HG03196 (cell line): Measurements from ENCODE around the gene DCLK2.

Source experiments
- ATAC-seq: cut with Tn5 transposase; IDR thresholded peaks from one replicate; pipeline ENCODE4 v1.9.1; 2021; ENCODE audit not compliant: unreplicated experiment

DCLK2 gene

DNA sequence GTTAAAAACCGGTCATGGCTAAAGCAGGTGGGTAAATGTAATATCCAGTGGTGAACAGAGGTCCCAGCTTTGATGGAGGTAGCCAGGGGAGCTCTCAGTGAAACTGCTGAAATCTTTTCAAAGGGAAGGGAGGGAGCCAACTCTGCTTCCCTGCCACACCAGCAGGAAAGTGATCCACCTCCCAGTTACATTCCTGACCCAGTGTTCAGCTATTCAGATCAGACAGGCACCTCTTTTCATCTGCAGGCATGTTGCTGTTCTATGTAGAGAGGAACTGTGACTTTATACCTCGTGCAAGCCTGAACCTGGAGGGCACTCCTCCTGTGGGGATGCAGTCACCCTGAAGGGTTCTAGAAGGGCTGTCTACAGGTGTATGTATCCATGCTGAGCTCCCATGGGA lies 37.6 kb downstream of the DCLK2 start:
- ATAC-seq = no peak

DNA sequence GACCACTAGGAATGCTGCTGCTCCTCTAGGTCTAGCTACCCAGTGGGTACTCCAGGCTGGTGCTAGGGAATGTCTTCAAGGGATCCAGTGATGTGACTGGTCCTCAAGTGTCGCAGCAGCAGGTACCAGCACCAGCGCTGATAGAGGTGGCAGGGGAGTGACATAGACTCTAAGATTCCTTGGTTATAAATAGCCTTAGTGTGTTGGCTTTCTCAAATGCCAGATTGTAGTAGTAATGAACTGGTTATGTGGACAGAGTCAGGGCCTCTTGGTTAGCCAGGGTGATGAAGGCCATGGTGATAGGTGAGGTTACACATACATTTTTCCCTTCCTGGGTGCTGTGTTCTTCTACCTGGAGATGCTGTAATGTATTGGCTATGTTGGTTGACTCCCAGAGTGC lies 38.3 kb downstream of the DCLK2 start:
- ATAC-seq = no peak

DNA sequence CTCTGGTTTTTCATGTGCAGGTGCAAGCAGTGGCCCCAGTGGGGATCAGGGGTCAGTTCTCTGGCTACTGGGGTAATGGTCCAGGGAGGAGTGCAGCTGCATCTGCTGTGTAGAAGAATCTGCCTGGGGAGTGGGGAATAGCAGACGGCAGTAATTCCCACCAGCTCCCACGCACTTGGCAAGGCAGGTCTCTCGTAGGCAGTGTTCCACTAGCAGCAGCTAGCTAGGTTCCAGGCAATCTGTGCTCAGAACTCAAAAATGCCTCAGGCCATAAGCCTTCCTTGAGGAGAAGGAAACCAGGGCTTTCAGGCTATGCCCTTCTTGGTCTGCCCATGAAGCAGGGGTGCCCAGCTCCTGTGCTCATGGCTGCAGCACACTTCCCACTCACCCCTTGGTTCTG lies 38.8 kb downstream of the DCLK2 start:
- ATAC-seq = no peak

DNA sequence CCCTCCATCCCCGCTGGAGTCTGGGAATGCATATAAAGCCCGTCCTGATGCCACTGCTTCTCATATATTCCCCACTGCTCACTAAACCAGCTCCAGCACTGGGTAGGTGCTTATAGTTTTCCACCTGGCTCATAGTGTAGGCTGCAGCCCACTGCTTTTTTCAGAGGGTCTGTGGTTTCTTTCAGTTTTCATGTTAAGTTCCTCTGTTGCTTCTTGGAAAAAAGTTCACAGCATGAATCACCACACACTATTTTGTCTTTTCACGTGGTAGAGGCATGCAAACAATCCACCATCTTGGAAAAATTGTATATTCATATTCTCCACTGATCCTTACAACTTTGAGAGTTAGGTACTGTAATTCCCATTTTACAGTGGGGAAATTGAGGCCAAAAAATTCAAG lies 39.4 kb downstream of the DCLK2 start:
- ATAC-seq = no peak

DNA sequence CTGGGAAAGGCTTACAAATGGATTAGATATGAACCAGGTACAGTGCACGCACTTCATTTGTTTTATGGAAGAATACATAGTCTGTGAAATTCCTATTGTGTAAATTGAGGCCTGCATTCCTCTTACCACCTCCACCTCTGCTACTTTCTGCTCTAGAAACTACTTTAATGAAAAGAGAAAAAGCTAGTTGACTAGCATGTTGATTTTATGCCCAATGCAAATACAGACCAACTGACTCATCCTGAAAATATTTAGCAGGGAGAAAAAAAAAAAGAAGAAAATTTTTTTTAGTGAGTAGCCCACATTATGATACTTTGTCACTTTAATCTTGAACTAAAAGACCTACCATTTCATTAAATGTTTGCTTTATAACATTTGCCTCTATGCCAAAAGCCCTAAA lies 41.2 kb downstream of the DCLK2 start:
- no peak for ATAC-seq

DNA sequence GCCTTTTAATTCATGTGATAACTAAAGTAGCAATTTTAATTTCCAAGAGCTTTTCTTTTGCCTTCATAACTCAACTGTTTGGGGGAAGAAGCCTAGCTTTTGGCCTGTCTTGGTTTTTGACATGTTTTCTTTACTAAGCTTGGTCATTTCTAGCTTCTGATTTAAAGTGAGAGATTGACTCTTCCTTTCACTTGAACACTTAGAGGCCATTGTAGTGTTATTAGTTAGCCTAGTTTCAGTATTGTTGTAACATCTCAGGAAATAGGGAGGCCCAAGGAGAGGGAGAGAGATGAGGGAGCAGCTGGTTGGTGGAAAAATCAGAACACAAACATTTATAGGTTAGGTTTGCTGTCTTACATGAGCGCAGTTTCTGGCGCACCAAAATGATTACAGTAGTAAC lies 44.8 kb downstream of the DCLK2 start:
- ATAC-seq = no peak

DNA sequence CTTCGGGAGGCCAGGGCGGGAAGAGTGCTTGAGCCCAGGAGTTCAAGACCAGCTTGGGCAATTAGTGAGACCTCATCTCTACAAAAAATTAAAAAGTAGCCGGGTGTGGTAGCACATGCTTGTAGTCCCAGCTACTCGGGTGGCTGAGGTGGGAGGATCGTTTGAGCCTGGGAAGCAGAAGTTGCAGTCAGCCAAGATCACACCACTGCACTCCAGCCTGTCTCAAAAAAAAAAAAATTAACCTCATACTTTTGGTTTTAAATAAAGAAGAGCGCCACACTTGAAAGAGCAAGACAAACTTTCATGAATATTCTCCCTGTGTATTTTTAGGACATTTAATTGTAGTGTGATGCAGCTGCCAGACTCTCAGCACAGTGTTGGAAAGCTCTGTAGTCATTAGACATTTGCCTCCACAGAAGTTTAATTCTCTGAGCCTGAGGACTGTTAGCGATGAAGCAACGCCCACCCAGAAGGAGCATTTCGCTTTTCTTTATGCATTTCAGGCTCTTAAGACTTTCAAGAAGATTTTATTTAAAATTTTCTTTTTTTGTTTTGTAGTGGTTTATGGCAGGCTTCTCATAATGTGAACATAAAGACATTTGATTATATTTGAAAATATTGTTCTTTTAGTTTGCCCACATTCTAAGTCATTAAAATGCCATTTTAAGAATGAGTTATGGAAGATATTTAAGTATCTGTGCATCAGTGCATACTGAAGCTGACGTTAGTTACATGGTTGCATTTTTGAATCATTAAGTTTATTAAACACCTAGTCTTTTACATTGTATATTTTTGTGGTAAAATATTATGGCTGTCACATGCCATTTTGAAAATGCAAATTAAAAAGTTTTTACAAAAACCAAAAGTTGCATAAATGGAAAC lies 45.8 kb downstream of the DCLK2 start:
- ATAC-seq = no peak

DNA sequence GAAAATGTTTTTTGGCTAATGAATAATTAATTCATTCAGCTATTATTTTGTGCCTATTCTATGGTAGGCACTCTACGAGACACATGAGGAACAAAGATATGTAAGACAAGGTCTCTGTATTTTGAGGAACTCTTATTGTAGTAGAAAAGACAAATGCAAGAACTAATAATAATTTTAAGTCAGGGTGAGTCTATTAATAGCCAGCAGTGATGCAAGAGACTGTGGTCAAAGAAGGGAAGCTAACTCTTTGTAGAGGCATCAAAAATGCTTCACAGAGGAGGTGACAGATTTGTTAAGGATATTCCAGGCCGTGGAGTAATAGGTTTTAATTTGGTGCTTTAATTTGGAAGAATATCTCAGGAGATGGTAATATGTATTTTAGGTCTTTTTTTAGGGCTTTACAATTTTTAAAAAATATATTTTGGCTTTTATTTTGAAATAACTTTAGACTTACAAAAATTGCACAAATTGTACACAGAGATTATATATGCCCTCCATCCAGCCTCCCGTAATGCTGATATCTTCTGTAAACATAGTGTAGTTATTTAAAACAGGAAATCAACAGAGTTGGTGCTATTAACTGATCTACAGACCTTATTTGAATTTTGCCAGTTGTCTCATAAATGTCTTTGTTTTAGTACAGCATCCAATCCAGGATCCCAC lies 48.1 kb downstream of the DCLK2 start:
- no peak for ATAC-seq

DNA sequence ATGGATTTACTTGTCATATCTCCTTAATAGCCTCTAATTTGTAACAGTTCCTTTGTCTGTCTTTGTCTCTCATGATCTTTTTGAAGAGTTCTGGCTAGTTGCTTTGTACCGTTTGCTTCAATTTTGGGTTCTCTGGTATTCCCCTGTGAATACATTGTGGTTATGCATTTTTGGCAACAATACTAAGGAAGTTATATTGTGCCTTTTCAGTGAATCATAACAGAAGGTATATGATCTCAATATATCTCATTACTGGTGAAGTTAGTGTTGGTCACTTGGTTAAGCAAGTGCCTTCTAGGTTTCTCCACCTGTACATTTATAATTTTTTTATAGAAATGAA lies 48.6 kb downstream of the DCLK2 start:
- ATAC-seq = no peak

DNA sequence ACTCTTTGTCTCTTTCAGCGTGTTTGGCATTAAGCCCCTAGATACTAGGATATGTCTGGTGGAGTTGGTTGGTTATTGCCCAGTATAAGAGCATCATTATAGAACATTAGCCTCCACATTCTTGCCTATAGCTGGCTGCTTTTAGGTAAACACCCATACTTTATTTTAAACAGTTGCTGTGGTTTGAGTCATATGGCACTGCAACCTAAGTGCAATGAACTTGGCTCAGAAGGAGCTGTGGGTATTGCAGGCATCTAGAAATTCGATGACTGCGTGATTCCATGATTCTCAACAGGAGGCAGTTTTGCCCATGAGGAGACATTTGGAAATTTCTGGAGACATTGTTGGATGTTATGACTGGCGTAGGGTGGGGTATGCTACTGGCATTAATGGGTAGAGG lies 49.5 kb downstream of the DCLK2 start:
- no peak for ATAC-seq

DNA sequence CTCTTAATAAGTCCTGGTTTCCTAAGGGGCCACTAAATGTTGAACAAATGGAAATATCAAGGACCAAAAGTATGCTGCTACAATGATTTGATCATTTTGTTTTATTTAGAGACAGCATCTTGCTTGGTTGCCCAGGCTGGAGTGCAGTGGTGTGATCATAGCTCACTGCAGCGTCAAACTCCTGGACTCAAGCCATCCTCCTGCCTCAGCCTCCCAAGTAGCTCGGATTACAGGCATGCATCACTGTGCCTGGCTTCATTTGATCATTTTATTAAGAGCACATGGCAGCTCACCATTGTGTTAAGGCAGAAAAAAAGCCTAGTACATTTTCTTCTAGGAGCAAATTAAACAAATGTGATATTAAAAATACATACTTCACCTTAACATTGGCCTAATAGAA lies 52.7 kb downstream of the DCLK2 start:
- ATAC-seq = no peak

DNA sequence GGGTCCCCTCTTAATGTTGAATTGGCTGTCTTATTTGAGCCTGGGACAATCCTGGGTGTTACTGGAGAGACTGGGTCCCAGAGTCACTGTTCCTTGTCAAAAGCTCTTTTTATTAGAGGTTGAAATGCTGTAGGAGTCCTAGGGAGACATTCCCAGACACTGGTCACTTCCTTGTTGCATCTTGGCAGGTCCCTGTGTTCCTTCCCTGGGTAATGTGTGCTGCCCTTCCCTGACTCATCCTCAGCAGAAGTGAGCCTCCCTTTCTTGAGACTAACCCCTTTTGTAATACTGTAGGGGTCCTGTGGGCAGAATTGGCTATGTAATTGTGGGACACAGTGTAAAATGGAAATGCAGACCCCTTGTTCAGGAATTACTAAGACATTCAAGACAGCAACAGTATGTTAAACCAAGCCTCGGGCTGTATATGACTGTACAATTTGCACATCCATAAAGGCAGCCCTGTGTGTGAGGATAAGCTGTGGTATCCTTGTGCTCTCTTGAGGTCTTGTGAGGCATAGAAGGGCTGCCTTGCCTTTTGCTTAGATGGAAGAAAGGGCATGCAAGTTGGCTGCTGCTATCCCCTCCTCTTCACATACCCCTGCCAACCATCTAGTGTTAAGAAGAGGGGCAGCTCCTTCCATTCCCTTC lies 53.5 kb downstream of the DCLK2 start:
- ATAC-seq = no peak

DNA sequence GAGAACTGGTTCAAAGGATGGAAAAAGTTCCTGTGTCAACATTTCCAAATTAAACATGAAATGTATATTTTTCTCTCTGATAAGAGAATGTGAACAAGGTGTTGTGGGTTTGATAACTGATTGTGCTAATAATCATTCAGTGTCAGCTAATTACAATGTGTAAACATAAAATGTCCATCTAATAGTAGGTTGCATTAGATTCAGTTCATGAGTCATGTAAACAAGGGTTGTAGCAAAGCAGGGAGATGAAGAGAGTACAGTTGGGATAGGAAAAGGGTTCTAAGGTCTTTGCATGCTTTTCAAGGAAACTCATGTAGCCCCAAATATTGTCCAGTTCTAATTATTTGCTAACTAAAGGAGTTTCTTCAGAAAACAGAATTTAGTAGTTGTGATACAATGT lies 55.4 kb downstream of the DCLK2 start:
- no peak for ATAC-seq

DNA sequence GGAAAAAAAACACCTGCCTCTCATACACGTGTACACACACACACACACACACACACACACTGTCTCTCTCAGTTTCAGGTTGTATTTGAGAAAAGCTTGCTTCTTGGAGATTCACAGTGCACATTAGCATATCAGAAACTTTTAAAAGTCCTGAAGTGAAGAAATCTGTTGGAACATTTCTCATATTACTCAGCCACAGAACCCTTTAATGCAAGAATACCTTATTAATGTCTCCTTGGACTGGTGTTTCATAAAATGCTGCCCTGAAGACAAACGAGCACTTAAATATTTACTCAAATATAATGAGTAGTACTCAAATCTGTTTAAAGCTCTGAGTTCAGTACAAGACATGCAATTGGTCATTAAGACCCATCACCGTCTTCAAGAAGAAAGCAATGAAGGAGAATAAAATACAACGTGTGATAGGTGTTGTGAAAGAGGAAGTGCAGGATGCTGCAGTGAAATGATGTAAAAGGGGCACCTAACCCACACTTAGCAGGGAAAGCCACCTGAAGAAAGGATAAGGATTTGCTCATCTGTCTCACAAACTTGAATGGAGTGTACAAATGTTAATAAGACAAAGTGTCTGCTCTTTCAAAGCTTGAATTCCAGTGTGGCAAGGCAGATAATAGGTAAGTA lies 57.0 kb downstream of the DCLK2 start:
- no peak for ATAC-seq

DNA sequence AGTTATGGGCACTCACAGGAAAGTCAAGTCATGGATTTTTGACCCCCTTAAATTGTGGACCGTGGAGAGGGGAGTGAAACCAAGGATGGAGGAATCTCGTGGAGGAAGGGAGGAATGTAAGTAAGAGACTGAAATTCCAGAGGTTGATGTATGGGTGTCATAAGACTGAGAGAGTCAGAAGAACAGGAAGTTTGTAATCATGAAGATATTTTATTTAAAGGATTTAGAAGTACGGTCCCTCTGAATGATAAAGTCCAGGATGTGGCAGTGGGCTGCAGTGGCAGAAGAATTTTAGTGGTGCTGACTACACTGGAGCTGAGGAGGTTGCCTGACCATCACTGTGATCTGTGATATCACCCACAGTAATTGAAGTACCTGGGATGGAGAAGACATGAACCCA lies 57.8 kb downstream of the DCLK2 start:
- no peak for ATAC-seq

DNA sequence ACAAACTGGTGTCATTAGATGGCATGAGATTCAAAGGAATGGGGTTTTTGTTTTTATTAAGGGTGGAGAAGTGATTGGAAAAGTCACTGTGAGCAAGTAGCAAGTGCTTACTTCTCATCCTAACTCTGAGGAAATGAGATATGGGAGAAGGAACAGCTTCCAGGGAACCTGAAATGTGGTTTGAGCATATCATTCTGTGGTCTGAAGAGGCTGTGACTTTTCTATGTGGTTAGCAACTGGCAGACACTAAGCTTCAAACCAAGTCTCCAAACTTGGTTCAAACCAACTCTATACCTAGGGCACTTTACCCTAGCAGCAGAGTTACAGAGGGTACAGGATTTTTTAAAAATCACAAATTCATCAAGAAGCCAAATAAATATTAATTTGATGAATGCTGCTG lies 58.2 kb downstream of the DCLK2 start:
- no peak for ATAC-seq

DNA sequence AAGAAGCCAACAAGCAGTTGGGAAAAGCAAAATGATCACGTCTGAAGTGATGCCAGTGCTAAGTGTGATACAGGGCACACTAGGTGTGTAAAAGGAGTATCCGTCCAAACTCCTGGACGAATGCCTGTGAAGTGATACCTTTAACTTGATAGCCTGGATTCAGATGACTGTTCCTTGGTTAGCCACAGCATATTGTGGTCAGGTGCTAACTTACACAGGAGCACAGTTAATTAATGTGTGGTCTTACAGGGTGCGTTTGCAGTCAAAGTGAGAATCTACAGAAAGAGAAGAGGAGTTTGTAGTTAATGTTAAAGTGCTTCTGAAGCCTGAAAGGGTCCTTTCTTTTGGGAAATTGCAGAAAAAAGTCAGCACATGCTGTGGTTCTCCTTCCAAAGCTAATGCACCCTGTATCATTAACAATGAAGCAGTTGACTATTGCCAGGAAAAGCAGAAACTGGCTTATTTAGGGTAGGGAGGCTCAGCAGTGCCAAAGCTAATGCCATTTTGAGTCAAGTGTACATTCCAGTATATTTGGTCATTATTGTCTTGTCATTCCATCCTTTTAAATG lies 61.1 kb downstream of the DCLK2 start:
- ATAC-seq = no peak

DNA sequence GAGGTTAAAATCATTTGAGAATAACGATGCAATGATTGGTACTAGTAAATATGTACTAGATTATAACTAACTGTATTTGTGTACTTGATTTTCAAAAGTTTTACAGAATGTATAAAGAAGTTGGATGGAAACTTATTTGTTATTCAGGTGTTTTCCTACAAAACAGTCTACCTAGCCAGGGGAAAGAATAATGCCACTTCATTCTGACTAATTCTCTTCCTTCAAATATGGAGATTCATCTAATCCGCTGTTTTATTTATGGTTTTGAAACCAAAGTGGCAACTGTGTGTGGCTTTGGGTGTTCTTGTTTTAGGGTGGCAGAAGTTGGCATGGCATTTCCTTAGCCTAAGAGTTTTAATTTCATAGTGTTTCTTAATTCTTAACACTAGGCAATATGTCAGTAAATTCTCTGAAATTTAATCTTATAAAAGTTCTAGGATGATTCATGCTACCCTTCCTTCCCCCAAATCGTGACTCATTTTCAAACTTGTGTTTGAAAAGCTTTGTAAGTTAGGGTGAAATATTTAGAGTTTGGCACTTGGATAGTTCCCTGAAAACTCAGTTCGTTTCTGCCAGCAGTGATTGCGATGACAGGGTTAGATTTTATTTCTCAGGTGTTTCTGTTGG lies 62.6 kb downstream of the DCLK2 start:
- no peak for ATAC-seq

DNA sequence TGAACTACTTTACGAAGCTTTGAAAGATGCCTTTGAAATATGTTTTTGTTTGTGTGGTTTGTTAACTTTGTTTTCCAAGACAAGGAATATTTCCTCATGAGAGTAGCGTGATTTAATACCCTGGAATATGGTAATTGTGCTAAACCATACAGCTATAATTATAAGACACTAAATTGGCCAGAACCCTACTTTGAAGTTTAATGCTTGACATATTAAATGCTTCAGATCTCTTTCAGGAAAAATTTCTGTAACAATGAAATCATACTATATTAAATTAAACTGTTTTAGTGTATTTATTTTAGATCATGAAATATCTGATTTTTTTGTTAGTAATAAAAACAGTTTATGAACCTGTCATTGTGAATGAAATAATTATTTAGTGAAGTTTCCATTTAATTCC lies 63.5 kb downstream of the DCLK2 start:
- no peak for ATAC-seq

DNA sequence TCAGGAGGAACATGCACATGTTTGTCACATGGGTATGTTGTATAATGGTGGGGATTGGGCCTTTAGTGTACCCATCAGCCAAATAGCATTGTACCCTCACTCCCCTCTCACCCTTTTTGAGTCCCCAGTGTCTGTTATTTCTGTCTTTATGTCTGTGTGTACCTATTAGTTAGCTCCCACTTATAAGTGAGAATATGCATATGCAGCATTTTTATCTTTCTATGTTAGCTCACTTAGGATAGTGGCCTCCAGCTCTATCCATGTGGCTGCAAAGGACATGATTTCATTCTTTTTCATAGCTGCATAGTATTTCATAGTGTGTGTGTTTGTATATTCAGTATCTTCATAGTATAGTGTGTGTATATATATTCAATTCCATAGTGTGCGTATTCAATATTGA lies 64.6 kb downstream of the DCLK2 start:
- ATAC-seq = no peak
